DMS114 treated with DMSO at 0.1 percent for 48 hours (cell line): ENCODE measurements around the gene MNS1.
"Not testable (repeated sequence)": the region's sequence is repeated elsewhere in the genome, so short reads cannot be mapped to it uniquely, and the experiment has no call there.

Experiments
- DNase-seq: peaks from one replicate; lab custom pipeline; 2025; ENCODE audit not compliant: unreplicated experiment; lab: John Stamatoyannopoulos, UW

The MNS1 gene

GRCh38 chr15:56454836-56455235 lies 10.1 kb downstream of the MNS1 start:
- DNase-seq: no peak

GRCh38 chr15:56445746-56446145 lies 19.2 kb downstream of the MNS1 start:
- no peak for DNase-seq

- no peak for DNase-seq
Measured at GRCh38 chr15:56442354-56442753, 22.6 kb downstream of the MNS1 start.

- no peak for DNase-seq
Measured at GRCh38 chr15:56440214-56440770, 24.6 kb downstream of the MNS1 start.

GRCh38 chr15:56432304-56432703 lies 32.6 kb downstream of the MNS1 start:
- DNase-seq: no peak

GRCh38 chr15:56428821-56429458 lies 36.0 kb downstream of the MNS1 start:
- DNase-seq: peak; percentile 60

- DNase-seq: no peak
Measured at GRCh38 chr15:56425976-56426375, 39.0 kb downstream of the MNS1 start.

- DNase-seq: no peak
Measured at GRCh38 chr15:56425276-56425675, 39.7 kb downstream of the MNS1 start.

GRCh38 chr15:56413114-56413733 lies 51.7 kb downstream of the MNS1 start:
- DNase-seq: not testable (repeated sequence)

- DNase-seq: no peak
Measured at GRCh38 chr15:56411122-56411749, 53.7 kb downstream of the MNS1 start.

- DNase-seq: no peak
Measured at GRCh38 chr15:56410721-56411120, 54.2 kb downstream of the MNS1 start.

- DNase-seq: not testable (repeated sequence)
Measured at GRCh38 chr15:56399209-56399608, 65.7 kb downstream of the MNS1 start.

- not testable (repeated sequence) for DNase-seq
Measured at GRCh38 chr15:56397325-56397724, 67.6 kb downstream of the MNS1 start.

GRCh38 chr15:56394909-56395308 lies 70.0 kb downstream of the MNS1 start:
- no peak for DNase-seq

- DNase-seq: no peak
Measured at GRCh38 chr15:56393277-56393676, 71.7 kb downstream of the MNS1 start.

- no peak for DNase-seq
Measured at GRCh38 chr15:56390739-56391267, 74.1 kb downstream of the MNS1 start.

- no peak for DNase-seq
Measured at GRCh38 chr15:56385908-56386307, 79.0 kb downstream of the MNS1 start.

- DNase-seq: no peak
Measured at GRCh38 chr15:56383010-56383409, 81.9 kb downstream of the MNS1 start.
